Measurements from ENCODE around the gene PRXL2C. TPM values are rescaled to one million over a fixed set of nuclear protein-coding genes. Genes with fewer than 3 reads are reported as not detected.
"Not testable (repeated sequence)": the region's sequence is repeated elsewhere in the genome, so short reads cannot be mapped to it uniquely, and the experiment has no call there.

Gene PRXL2C, protein sequence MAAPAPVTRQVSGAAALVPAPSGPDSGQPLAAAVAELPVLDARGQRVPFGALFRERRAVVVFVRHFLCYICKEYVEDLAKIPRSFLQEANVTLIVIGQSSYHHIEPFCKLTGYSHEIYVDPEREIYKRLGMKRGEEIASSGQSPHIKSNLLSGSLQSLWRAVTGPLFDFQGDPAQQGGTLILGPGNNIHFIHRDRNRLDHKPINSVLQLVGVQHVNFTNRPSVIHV
- total RNA-seq (6.4 and 8.1 TPM in 2 replicates), polyA plus RNA-seq (6.1 and 12.5 TPM in 2 replicates)

DNA sequence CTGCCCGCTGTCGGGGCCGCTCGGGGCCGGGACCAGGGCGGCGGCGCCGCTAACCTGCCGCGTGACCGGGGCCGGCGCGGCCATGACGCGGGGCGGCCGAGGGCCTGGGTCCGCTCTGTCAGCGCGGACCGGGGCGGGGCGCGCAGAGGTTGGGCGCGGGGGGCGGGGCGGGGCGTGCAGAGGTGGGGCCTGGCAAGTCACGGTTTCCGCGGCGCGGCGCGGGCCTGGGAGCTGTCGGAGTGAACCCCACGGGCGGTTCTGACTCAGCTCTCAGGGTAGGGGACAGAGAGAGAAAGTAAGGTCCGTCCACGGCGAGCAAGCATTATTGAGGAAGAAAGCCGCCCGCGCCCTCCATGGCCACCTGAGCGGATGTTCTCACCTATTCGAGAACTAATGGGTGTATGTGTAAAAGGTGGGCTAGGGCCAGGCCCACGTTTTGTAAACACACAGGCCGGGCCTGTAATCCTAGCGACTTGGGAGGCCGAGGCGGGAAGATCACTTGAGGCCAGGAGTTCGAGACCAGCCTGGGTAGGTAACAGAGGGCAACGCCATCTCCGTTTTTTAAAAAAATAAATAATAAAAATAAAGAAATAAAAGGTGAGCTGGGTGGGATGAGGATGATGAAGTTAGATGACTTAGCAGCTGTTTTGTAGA lies at the start of gene PRXL2C:
Gene PRXL2C (minus strand): TSS at position 120 of the 654 bp plus-strand sequence. CDS start 36 bp downstream, at position 84.
- Histone ChIP-seq H3K4me1 (ENCODE audit: low read depth) (no peaks in the 10 kb centered on the region), H3K9me3 (ENCODE audit: low read depth) (no peaks in the 10 kb centered on the region), H3K27me3 (no peaks in the 10 kb centered on the region), H3K27ac (peak within 1 kb of the TSS; percentile 99), H3K36me3 (peaks cover 5% of the 10 kb centered on the region), H3K4me3 (peak within 1 kb of the TSS; percentile 80)
- DNase-seq (ENCODE audit: low read depth in 1 of 2, low spot score in 1 of 2) = peak; percentile 82 to 88
- no peak for TF ChIP-seq CTCF (IDR thresholded peaks at IDR 0.05; ENCODE audit: low read depth, low read length)

GRCh38 chr9:96700721-96701375 lies 45.7 kb upstream of the PRXL2C start:
- DNase-seq (ENCODE audit: low read depth in 1 of 2, low spot score in 1 of 2); H3K36me3 ChIP-seq; H3K27me3 ChIP-seq; H3K9me3 ChIP-seq (ENCODE audit: low read depth); H3K27ac ChIP-seq; H3K4me1 ChIP-seq (ENCODE audit: low read depth); H3K4me3 ChIP-seq: not testable (repeated sequence)

DNA sequence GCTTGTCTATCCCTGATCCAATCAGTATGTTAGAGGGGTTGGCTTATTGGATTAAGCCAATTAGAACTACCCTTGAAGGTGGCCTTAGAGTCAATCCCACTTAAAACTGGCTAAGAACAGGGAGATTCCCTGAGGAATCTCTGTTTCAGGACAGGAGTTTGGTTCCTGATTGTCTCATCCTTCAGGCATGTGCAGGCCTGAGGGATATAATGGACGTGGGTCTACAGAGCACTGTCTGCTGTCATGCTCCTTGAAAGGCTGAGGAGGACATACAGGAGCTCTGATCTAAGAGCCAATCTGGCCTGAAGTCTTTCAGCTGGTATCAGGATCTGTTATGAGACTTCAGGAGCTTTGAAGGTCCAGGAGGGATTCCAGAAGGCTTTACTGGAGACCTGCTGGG lies 36.2 kb upstream of the PRXL2C start:
- H3K4me1 ChIP-seq (ENCODE audit: low read depth) = no peaks in the 10 kb centered on the region
- TF ChIP-seq CTCF (IDR thresholded peaks at IDR 0.05; ENCODE audit: low read depth, low read length) = no peak
- DNase-seq (ENCODE audit: low read depth in 1 of 2, low spot score in 1 of 2) = no peak
- no peak overlapping the region for H3K4me3 ChIP-seq
- no peak overlapping the region for H3K27ac ChIP-seq
- H3K27me3 ChIP-seq = no peaks in the 10 kb centered on the region
- H3K36me3 ChIP-seq = no peaks in the 10 kb centered on the region
- H3K9me3 ChIP-seq (ENCODE audit: low read depth) = no peaks in the 10 kb centered on the region

DNA sequence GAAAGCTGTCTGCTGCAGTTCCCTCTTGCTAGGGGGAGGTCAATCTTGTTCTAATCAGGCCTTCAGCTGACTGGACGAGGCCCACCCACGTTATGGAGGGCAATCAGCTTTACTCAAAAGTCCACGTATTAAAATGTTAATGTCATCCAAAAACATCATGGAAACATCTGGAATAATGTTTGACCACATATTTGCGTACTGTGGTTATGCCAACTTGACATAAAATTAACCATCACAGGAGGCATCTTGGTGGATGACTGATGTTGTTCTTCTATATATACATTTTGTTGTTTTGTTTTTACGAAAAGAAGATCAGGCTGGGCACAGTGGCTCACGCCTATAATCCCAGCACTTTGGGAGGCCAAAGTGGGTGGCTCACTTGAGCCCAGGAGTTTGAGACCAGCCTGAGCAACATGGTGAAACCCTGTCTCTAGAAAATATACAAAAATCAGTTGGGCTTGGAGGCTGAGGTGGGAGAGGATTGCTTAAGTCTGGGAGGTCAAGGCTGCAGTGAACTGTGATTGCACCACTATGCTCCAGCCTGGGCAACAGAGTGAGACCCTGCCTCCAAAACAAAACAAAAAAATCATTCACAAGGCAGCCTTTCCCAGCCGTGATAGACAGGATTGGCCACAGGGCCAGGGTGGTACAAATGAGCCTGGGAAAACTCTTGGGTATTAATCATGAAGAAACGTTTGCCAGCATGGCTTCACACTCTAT lies 33.8 kb upstream of the PRXL2C start:
- no peaks in the 10 kb centered on the region for H3K9me3 ChIP-seq (ENCODE audit: low read depth)
- no peak overlapping the region for H3K4me3 ChIP-seq
- H3K36me3 ChIP-seq = no peaks in the 10 kb centered on the region
- H3K4me1 ChIP-seq (ENCODE audit: low read depth) = no peaks in the 10 kb centered on the region
- no peak overlapping the region for H3K27ac ChIP-seq
- DNase-seq (ENCODE audit: low read depth in 1 of 2, low spot score in 1 of 2) = no peak
- no peaks in the 10 kb centered on the region for H3K27me3 ChIP-seq
- no peak for TF ChIP-seq CTCF (IDR thresholded peaks at IDR 0.05; ENCODE audit: low read depth, low read length)

GRCh38 chr9:96688187-96688586 lies 33.1 kb upstream of the PRXL2C start:
- no peak for DNase-seq (ENCODE audit: low read depth in 1 of 2, low spot score in 1 of 2)
- H3K4me3 ChIP-seq = no peak overlapping the region
- H3K9me3 ChIP-seq (ENCODE audit: low read depth) = no peaks in the 10 kb centered on the region
- H3K4me1 ChIP-seq (ENCODE audit: low read depth) = no peaks in the 10 kb centered on the region
- H3K36me3 ChIP-seq = no peaks in the 10 kb centered on the region
- H3K27ac ChIP-seq = no peak overlapping the region
- TF ChIP-seq CTCF (IDR thresholded peaks at IDR 0.05; ENCODE audit: low read depth, low read length) = no peak
- no peaks in the 10 kb centered on the region for H3K27me3 ChIP-seq
